Ishikawa (cell line): ENCODE results near the gene ZNF785.
A peak's percentile ranks its signal among the peaks of the same experiment; 100 is the strongest.

Experiments used
- CREB1 ChIP-seq: IDR thresholded peaks from 2 replicates; pipeline ENCODE4 v1.6.1; 2012; ENCODE audit warnings: low read depth
- EGR1 ChIP-seq: IDR thresholded peaks from 2 replicates; pipeline ENCODE4 v1.6.1; 2012
- EP300 ChIP-seq: IDR thresholded peaks from 2 replicates; pipeline ENCODE4 v1.6.1; 2012; ENCODE audit warnings: borderline replicate concordance
- FOXM1 ChIP-seq: IDR thresholded peaks from 2 replicates; pipeline ENCODE4 v1.6.1; 2012; ENCODE audit warnings: low read depth, borderline replicate concordance
- NFIC ChIP-seq: IDR thresholded peaks from 2 replicates; pipeline ENCODE4 v1.6.1; 2012
- RAD21 ChIP-seq: IDR thresholded peaks from 2 replicates; pipeline ENCODE4 v1.6.1; 2012; ENCODE audit warnings: low read depth
- REST ChIP-seq: IDR thresholded peaks from 2 replicates; pipeline ENCODE4 v1.6.1; 2012; ENCODE audit warnings: low read depth, mild to moderate bottlenecking
- TAF1 ChIP-seq: IDR thresholded peaks from 2 replicates; pipeline ENCODE4 v1.6.1; 2012; ENCODE audit warnings: low read depth, mild to moderate bottlenecking
- TEAD4 ChIP-seq: IDR thresholded peaks from 2 replicates; pipeline ENCODE4 v1.6.1; 2012
- YY1 ChIP-seq: IDR thresholded peaks from 2 replicates; pipeline ENCODE4 v1.6.1; 2012; ENCODE audit warnings: low read depth
- TF ChIP-seq, protein P1 (sequence below): IDR thresholded peaks from 2 replicates; pipeline ENCODE4 v1.6.1; 2012

- TF ChIP-seq FOXM1 (no peak), RAD21 (0 out of 2 replicates have a peak, but pooled peaks have one; percentile 14), EGR1 (no peak), REST (no peak), YY1 (no peak), TAF1 (no peak), NFIC (no peak), EP300 (no peak), TEAD4 (no peak), CREB1 (no peak)
- TF ChIP-seq, protein P1, sequence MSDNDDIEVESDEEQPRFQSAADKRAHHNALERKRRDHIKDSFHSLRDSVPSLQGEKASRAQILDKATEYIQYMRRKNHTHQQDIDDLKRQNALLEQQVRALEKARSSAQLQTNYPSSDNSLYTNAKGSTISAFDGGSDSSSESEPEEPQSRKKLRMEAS = no peak
These were observed 49.7 kb downstream of the ZNF785 start for GRCh38 chr16:30535777-30536190.
